NCI-H1436 treated with DMSO at 0.1 percent for 48 hours (cell line): ENCODE results near the gene DAPK2.
"Not testable (repeated sequence)": the region's sequence is repeated elsewhere in the genome, so short reads cannot be mapped to it uniquely, and the experiment has no call there.

Experiments
- DNase-seq: peaks from one replicate; lab custom pipeline; 2025; lab: John Stamatoyannopoulos, UW

Gene DAPK2

GRCh38 chr15:64053674-64054073 is 7.4 kb upstream of the DAPK2 start:
- not testable (repeated sequence) for DNase-seq

GRCh38 chr15:64052925-64053491 is 6.7 kb upstream of the DAPK2 start:
- DNase-seq: no peak

- no peak for DNase-seq
Observed at GRCh38 chr15:64051407-64052259, 5.3 kb upstream of the DAPK2 start.

- DNase-seq: no peak
Observed at GRCh38 chr15:64051093-64051402, 4.8 kb upstream of the DAPK2 start.

- no peak for DNase-seq
Observed at GRCh38 chr15:64050281-64051092, 4.2 kb upstream of the DAPK2 start.

GRCh38 chr15:64048781-64049460 is 2.6 kb upstream of the DAPK2 start:
- no peak for DNase-seq

- no peak for DNase-seq
Observed at GRCh38 chr15:64045774-64046420, 388 bp downstream of the DAPK2 start.

GRCh38 chr15:64045101-64045435 is 1.2 kb downstream of the DAPK2 start:
- DNase-seq: no peak

GRCh38 chr15:64044300-64045100 is 1.8 kb downstream of the DAPK2 start:
- no peak for DNase-seq

- DNase-seq: no peak
Observed at GRCh38 chr15:64038878-64039610, 7.2 kb downstream of the DAPK2 start.

- no peak for DNase-seq
Observed at GRCh38 chr15:64037966-64038365, 8.3 kb downstream of the DAPK2 start.

- no peak for DNase-seq
Observed at GRCh38 chr15:64037116-64037515, 9.2 kb downstream of the DAPK2 start.

GRCh38 chr15:64035525-64035924 is 10.8 kb downstream of the DAPK2 start:
- no peak for DNase-seq

GRCh38 chr15:64034519-64034918 is 11.8 kb downstream of the DAPK2 start:
- no peak for DNase-seq

GRCh38 chr15:64032329-64032728 is 14.0 kb downstream of the DAPK2 start:
- no peak for DNase-seq

GRCh38 chr15:64030123-64030522 is 16.2 kb downstream of the DAPK2 start:
- no peak for DNase-seq

- no peak for DNase-seq
Observed at GRCh38 chr15:64029633-64030032, 16.7 kb downstream of the DAPK2 start.

- no peak for DNase-seq
Observed at GRCh38 chr15:64029110-64029509, 17.2 kb downstream of the DAPK2 start.

GRCh38 chr15:64026591-64026990 is 19.7 kb downstream of the DAPK2 start:
- DNase-seq: no peak
